Effector memory CD4-positive, alpha-beta T cell (primary cell): ENCODE data around the gene YOD1.

Source experiments
- DNase-seq, 3 donors: peaks; one replicate each; pipeline ENCODE4 v3.0.0-alpha.2; 2020
- H3K27ac ChIP-seq: 2 replicates; pipeline ENCODE4 v1.7.0; 2013; ENCODE audit warnings: mild to moderate bottlenecking, low read length, moderate library complexity; ENCODE audit not compliant: insufficient read depth, poor library complexity, severe bottlenecking
- H3K27me3 ChIP-seq: replicated peaks from 2 replicates; pipeline ENCODE4 v1.7.0; 2013; ENCODE audit warnings: mild to moderate bottlenecking, low read length; ENCODE audit not compliant: insufficient read depth, control insufficient read depth, poor library complexity, severe bottlenecking
- H3K36me3 ChIP-seq: 2 replicates; pipeline ENCODE4 v1.7.0; 2013; ENCODE audit warnings: mild to moderate bottlenecking, low read length, moderate library complexity; ENCODE audit not compliant: control insufficient read depth, insufficient read depth
- H3K4me1 ChIP-seq: 2 replicates; pipeline ENCODE4 v1.7.0; 2013; ENCODE audit warnings: low read length, mild to moderate bottlenecking; ENCODE audit not compliant: control insufficient read depth, insufficient read depth, poor library complexity, severe bottlenecking
- H3K4me3 ChIP-seq: 2 replicates; pipeline ENCODE4 v1.7.0; 2013; ENCODE audit warnings: low read length, low read depth, mild to moderate bottlenecking; ENCODE audit not compliant: insufficient read depth, poor library complexity, severe bottlenecking
- H3K9me3 ChIP-seq: 2 replicates; pipeline ENCODE4 v1.7.0; 2013; ENCODE audit warnings: mild to moderate bottlenecking, low read length, moderate library complexity; ENCODE audit not compliant: control insufficient read depth

The YOD1 gene

DNA sequence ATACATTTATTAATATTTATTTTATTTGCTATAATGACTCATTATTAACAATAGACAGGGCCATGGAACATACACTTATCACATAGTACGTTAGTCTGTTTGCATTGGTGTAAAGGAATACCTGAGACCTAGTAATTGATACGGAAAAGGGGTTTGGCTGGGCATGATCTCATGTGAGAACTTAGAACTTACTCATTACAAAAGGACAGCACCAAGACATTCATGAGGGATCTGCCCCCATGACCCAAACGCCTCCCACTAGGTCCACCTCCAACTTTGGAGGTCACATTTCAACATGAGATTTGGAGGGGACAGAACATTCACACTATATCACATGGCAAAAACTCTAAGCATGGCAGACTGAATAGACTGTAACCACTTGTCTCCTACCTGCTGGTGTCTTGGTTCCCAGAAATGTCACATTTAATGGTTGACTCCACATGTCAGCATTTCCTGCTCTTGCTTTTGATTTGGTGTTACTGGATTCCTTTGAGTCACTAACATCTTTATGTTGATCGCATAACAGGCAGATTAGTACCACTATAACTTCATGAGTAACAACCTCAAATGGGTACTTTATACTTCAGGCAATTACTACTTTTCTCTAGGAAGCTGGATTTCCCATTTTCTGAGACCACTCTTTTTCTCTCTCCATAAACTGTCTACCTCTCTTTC is 15.0 kb downstream of the YOD1 start:
- Histone ChIP-seq H3K27me3 (peaks cover 6% of the 10 kb centered on the region), H3K4me1 (no peaks in the 10 kb centered on the region), H3K4me3 (no peak overlapping the region), H3K36me3 (no peaks in the 10 kb centered on the region), H3K9me3 (no peaks in the 10 kb centered on the region), H3K27ac (no peak overlapping the region)
- no peak for DNase-seq

DNA sequence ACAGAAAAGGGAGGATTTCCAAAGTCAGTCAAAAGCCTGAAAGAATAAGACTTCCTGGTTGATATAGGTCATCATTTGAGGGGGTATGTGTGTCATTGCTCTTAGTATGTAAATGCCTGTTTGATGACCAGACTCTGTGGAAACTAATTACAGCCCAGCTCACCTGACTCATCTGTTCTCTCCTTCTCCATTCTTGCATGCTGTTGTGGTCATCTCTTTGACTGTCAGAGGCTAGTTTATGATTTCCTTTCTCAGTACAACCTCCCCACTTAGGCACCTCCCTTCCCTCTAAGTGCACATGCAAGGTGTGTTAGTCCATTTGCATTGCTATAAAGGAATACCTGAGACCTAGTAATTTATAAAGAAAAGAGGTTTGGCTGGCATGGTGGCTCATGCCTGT is 16.0 kb downstream of the YOD1 start:
- DNase-seq, result no peak
- H3K27ac ChIP-seq, result no peak overlapping the region
- no peaks in the 10 kb centered on the region for H3K36me3 ChIP-seq
- no peak overlapping the region for H3K4me3 ChIP-seq
- H3K4me1 ChIP-seq, result no peaks in the 10 kb centered on the region
- peaks cover 6% of the 10 kb centered on the region for H3K27me3 ChIP-seq
- no peaks in the 10 kb centered on the region for H3K9me3 ChIP-seq

DNA sequence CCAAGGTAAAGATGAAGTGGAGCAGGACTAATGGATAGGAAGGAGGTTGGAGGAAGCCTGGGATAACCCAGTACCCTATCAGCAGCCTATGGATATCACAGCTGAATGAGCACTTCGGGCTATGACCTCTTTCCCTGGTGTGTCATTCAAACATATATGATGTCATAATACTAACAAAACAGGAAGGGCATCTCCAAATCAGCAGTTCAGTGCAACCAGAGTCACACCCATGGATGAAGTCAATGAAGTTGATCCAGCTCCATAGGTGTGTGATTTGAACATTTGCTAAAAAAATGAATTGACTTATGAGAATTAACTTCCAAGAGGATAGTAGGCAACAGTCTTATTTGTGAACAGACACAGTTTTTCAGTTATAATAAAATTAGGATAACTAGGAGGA is 16.8 kb downstream of the YOD1 start:
- peaks cover 6% of the 10 kb centered on the region for H3K27me3 ChIP-seq
- H3K4me3 ChIP-seq, result no peak overlapping the region
- H3K36me3 ChIP-seq, result no peaks in the 10 kb centered on the region
- no peaks in the 10 kb centered on the region for H3K9me3 ChIP-seq
- H3K27ac ChIP-seq, result no peak overlapping the region
- no peak for DNase-seq
- no peaks in the 10 kb centered on the region for H3K4me1 ChIP-seq

DNA sequence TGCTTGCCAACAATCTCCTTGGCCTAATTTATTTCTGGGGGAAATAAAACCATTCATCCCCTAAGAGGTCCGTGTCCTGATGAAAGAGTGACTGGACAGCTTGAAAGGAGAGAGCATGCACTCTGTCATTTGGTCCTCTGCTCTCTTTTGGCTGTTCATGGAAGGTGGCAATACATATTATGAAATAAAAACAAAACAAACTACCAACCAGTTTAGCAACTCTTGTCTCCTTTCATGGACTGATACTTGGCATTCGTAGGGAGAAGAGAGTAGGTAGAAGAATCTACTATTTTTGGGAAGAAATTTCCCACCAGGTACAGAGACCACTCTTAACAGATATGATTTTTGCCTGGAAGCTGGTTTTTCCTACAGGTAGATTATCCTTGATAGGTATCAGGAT is 17.7 kb downstream of the YOD1 start:
- Histone ChIP-seq H3K27me3 (peaks cover 6% of the 10 kb centered on the region), H3K9me3 (no peaks in the 10 kb centered on the region), H3K36me3 (no peaks in the 10 kb centered on the region), H3K4me1 (no peaks in the 10 kb centered on the region), H3K27ac (no peak overlapping the region), H3K4me3 (no peak overlapping the region)
- DNase-seq, result no peak

DNA sequence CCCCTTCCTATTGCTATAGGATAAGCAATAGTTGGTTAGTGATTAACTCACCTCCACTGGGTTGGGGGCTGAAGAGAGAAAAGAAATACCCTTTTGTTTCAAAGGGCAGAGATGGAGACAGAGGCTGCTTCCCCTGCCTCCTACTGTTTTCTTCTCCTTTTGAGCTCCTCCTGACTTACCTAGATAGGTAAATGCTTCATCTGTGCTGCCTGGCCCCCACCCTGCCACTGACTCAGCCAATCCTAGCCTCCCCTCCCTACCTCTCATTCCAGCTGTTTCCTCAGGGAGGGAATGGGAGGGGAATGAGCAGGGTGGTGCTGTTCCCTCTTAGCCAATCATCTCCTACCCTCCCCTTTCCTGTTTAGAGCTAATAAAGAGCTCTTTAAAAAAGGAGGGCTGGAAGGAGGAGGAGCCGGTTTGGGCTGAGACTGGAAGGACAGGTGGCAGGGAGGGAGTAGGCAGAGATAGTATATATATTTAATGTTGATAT is 18.4 kb downstream of the YOD1 start, which contains the start of gene C1orf116:
Gene C1orf116, minus strand, starts transcription at position 229 of the 490 bp plus-strand sequence. CDS start 5,158 bp downstream, outside the sequence.
- Histone ChIP-seq H3K27me3 (peaks cover 4% of the 10 kb centered on the region), H3K4me1 (no peaks in the 10 kb centered on the region), H3K9me3 (no peaks in the 10 kb centered on the region), H3K4me3 (no peak within 1 kb of the TSS), H3K27ac (no peak within 1 kb of the TSS), H3K36me3 (no peaks in the 10 kb centered on the region)
- no peak for DNase-seq

DNA sequence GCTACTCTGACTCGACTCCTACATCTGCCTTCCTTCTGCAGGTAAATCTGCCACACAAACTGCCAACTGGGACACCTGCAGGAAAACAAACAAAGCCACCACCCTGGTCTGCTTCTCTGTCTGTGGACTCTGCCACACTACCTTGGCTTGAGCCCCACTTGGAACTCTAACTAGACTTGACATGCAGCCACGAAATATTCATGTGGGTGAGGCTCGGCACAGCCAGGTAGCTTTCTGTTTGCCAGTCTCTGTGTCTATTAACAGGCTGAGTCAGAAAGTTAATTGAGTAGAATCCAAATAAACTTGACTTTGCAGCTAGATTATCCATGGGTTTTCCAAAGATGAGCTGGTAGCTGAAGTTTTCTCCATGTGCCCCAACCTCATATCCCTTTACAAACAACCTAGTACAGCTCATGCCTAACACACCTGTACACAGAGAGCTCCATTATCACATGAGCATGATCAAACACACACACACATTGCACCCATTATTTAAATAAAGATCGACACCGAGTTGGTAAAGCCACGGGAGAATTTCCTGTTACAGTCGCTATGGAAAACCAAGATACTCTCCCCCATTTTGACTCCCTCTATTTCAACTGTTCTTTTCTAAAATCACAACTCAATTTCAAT is 19.3 kb downstream of the YOD1 start:
- H3K27me3 ChIP-seq, result peaks cover 3% of the 10 kb centered on the region
- no peak for DNase-seq
- no peak overlapping the region for H3K4me3 ChIP-seq
- no peaks in the 10 kb centered on the region for H3K36me3 ChIP-seq
- H3K27ac ChIP-seq, result no peak overlapping the region
- no peaks in the 10 kb centered on the region for H3K4me1 ChIP-seq
- H3K9me3 ChIP-seq, result no peaks in the 10 kb centered on the region

DNA sequence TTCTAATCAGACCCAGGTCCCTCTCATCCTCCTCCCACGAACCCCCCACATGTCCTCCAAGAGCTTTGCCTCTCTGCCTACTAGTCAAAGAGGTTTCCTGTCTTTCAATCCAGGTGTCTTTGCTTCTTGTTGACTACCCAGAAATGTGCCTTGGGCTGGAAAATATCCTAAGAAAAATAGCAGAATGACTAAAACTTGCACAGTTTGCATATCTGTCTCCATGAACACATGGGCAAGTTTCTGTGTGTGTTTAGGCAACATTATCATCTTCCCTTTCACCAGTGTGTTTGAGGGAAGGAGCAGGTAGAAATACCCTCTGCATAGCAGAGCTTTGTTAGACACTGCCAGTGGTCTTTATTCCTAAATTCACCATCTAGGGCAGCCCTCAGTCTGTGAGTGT is 20.0 kb downstream of the YOD1 start:
- no peak overlapping the region for H3K4me3 ChIP-seq
- no peak overlapping the region for H3K27ac ChIP-seq
- H3K4me1 ChIP-seq, result no peaks in the 10 kb centered on the region
- H3K36me3 ChIP-seq, result no peaks in the 10 kb centered on the region
- no peak for DNase-seq
- peaks cover 3% of the 10 kb centered on the region for H3K27me3 ChIP-seq
- no peaks in the 10 kb centered on the region for H3K9me3 ChIP-seq

DNA sequence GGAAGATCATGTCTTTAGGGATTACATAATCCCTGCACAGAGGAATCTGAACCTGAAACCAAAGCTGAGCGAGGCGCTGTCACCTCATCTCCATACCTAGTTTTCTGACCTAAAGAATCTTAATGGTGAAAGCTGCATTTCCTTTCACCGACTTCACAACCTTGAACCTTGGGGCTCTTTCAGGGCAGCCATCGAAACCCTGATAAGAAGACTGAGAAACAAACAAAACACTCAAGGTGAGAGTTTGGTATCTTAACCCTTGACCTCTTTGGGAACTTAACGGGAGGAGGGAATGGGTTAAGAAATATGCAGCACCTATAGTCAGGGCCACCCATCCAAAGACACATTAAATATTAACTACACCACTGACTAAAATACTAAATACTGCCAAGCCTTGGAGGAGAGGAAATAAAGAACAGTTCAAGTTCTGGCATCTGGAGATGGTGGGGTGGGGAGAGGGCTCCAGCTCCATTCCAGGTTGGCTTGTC is 20.4 kb downstream of the YOD1 start:
- Histone ChIP-seq H3K27me3 (peaks cover 3% of the 10 kb centered on the region), H3K9me3 (no peaks in the 10 kb centered on the region), H3K4me1 (no peaks in the 10 kb centered on the region), H3K36me3 (no peaks in the 10 kb centered on the region), H3K4me3 (no peak overlapping the region), H3K27ac (no peak overlapping the region)
- DNase-seq, result no peak

DNA sequence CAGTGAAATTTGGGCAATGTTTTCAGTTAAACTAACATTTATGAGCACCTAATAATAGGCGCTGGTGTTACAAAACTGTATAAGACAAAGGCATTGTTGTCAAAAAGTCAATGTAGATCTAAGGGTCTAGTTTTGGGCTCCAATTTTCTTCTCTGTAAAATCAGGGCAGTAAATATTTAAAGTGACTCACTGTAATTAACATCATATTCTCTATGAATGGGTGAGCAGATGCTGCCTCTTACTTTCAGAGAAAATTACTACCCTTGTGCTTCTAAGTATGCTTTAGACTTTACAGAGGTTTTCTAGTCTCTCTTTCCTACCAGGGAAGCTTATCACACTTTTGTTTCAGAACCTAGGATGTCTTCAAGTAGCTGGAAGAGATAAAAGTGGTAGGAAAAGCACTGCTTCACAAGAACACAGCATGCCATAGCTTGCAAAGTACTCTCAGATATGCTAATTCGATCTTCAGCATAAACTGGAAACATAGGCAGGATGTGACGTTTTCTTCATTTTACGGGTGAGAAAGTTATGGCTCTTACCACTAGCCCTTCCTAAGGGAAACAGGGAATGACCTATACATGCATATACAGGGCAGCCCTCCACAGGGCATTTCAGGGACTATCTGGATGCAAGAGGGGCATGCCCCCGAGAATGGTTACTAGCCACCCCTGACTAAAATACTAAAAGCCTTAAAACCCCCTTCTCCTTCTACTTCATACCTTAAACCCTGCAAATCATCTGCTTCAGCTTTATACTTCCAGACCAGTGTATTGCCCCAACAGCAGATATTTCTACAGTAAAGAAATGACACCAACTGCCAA is 21.1 kb downstream of the YOD1 start:
- H3K27me3 ChIP-seq, result peaks cover 3% of the 10 kb centered on the region
- H3K4me3 ChIP-seq, result no peak overlapping the region
- H3K27ac ChIP-seq, result no peak overlapping the region
- H3K36me3 ChIP-seq, result no peaks in the 10 kb centered on the region
- H3K9me3 ChIP-seq, result no peaks in the 10 kb centered on the region
- H3K4me1 ChIP-seq, result no peaks in the 10 kb centered on the region
- no peak for DNase-seq
